ENCODE measurements around the gene GPX6. TPM values are rescaled to one million over a fixed set of nuclear protein-coding genes. Genes with fewer than 3 reads are reported as not detected.
"Not testable (repeated sequence)": the region's sequence is repeated elsewhere in the genome, so short reads cannot be mapped to it uniquely, and the experiment has no call there.

GPX6 gene
- total RNA-seq (2014; rRNA removed; shearing (Covaris generic)) = not detected in 2 replicates

- DNase-seq (ENCODE audit: low read depth) = no peak
These were observed at the start of gene GPX6 for GRCh38 chr6:28515676-28516075. Gene GPX6, minus strand, starts transcription at chr6:28515793. Its CDS starts 50 bp downstream, at chr6:28515743.

- DNase-seq (ENCODE audit: low read depth) = no peak
These were observed 48.0 kb upstream of the GPX6 start for GRCh38 chr6:28563430-28564095.

GRCh38 chr6:28558629-28559028 lies 43.0 kb upstream of the GPX6 start:
- no peak for DNase-seq (ENCODE audit: low read depth)

DNA sequence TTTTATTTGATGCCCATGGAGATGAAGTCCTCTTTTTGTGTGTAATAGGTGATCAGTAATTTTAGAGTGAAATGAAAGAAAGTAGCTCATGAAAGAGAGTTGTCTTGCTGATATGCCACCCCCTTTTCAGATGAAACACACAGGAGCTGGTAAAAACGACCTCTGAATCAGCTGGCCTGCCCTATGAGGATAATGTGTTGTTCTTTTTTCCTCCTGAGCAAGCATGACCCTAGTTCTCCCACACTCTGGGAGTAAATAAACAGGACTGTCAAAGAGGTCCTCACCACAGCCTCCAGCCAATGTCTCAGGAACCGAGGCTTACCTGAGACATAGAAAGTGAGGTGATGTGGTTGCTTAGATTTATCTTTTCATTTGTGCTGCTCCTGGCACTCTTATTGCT lies 39.5 kb upstream of the GPX6 start:
- no peak for DNase-seq (ENCODE audit: low read depth)

DNA sequence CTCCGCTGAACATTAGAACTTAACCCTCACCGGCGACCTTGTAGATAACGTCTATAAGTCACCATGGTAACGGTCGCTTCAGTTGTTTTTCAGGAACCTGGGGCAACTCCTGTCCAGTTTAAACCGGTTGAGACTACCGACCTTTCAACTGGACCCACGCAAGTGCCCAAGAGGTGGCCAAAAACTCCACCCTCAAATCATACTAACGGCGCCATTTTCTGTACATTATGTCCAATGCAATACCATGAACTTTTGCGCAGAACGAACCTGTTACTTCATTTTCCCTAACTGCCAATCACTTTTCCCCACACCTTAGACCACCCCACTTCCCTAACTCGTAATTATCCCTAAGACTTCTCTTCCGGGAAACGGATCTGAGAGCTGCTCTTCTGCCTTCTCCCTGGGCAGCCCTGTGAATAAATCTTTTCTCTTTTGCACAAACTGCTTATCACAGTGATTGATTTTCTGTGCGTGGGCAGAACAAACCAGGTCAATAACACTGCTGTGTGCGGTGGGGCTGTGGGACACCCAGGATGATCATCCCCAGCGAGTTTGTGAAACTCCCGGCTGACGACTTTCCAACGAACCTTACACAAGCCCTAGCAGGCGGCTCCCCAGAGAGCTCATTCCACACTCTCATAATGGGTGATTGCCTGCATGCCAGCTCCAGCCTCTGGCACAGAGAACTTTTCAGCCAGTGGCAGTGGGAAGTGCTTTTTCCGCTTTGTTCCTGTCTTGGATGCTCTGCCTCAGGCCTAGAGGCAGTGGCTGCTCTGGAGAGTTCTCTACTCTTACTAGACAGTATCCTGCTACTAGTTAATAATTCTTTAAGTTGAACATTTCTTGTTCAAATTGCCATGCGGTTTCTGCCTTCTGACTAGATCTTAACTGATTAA lies 38.6 kb upstream of the GPX6 start:
- peak; percentile 41 for DNase-seq (ENCODE audit: low read depth)

GRCh38 chr6:28553384-28553985 lies 37.9 kb upstream of the GPX6 start:
- no peak for DNase-seq (ENCODE audit: low read depth)

- no peak for DNase-seq (ENCODE audit: low read depth)
These were observed 36.5 kb upstream of the GPX6 start for GRCh38 chr6:28551891-28552666.

DNA sequence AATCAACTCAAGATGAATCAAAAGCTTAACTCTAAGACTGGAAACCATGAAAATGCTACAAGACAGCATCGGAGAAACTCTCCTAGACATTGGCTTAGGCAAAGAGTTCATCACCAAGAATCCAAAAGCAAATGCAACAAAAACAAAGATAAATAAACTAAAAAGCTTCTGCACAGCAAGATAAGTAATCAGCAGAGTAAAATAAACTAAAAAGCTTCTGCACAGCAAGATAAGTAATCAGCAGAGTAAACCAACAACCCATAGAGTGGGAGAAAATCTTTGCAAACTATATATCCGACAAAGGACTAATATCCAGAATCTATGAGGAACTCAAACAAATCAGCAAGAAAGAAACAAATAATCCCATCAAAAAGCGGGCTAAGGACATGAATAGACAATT lies 31.4 kb upstream of the GPX6 start:
- DNase-seq (ENCODE audit: low read depth) = not testable (repeated sequence)

- DNase-seq (ENCODE audit: low read depth) = no peak
These were observed 30.4 kb upstream of the GPX6 start for GRCh38 chr6:28545955-28546354.

GRCh38 chr6:28543651-28544610 lies 28.3 kb upstream of the GPX6 start:
- no peak for DNase-seq (ENCODE audit: low read depth)

GRCh38 chr6:28542440-28543296 lies 27.1 kb upstream of the GPX6 start:
- DNase-seq (ENCODE audit: low read depth) = peak; percentile 94

DNA sequence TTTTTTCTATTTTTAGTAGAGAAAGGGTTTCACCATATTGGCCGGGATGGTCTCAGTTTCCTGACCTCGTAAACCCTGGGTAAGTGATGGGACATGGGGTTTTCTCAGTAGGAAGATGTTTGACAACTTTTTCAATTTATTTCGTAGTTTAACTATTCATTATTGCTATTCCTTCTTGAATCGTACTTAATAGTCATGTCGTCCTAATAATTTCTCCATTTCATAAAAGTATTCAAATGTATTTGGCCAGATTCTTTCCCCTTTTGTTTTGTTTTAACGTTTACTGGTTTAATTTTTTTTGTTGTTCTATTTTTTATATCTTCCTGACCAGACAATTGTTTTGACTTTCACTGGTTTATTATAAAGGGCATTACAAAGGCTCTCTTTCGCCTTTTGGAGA lies 26.4 kb upstream of the GPX6 start:
- DNase-seq (ENCODE audit: low read depth) = no peak

- peak; percentile 82 for DNase-seq (ENCODE audit: low read depth)
These were observed 22.0 kb upstream of the GPX6 start for GRCh38 chr6:28537509-28538140.

GRCh38 chr6:28537065-28537464 lies 21.5 kb upstream of the GPX6 start:
- DNase-seq (ENCODE audit: low read depth) = peak; percentile 63

DNA sequence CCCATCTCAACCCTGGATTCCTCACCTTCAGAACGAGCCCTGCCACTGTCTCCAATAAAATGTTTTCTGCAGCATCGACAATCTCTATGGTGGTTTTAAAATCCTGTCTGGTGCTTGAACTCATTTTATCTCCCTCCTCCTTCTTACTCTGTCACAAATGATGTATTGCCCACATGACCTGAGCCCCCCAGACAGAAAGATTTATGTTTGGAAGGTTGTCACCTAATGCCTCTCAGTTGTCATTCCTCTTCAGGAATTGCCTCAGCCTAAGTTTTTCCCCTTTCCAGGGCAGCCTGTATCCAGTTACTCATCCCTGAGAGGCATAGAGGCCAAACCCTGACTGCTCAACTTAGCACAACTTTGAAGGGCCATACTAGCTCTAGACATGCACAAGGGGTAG lies 19.3 kb upstream of the GPX6 start:
- no peak for DNase-seq (ENCODE audit: low read depth)

- no peak for DNase-seq (ENCODE audit: low read depth)
These were observed 18.7 kb upstream of the GPX6 start for GRCh38 chr6:28534306-28534705.

DNA sequence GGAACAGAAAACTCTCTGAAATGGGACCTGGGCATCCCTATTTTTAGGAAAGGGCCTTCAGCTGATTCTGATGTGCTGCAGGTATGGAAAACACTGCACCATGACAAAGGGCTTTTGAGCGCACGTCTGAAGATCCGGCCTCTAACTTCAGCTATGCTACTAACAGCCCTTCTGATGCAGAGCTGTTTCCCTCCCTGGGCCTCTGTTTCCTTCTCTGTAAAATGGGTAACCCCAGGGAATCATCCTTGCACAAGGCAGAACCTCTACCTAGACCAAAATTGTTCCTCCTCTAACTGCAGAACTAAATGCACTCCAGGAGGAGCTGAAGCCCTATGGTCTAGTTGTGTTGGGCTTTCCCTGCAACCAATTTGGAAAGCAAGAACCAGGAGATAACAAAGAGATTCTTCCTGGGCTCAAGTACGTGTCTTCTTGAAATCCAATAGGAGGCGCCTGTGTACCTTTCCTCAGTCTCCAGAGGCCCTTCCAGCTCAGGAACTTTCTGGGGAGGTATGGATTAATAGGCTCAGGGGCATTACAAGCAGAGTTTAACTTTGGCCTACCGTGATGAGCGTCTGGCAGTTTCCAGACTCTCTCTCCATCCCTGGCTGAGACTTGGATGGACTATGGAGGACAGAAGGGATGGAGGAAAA lies 16.0 kb upstream of the GPX6 start:
- DNase-seq (ENCODE audit: low read depth) = no peak

- DNase-seq (ENCODE audit: low read depth) = no peak
These were observed 15.2 kb upstream of the GPX6 start for GRCh38 chr6:28530777-28531176.

Measured in Daoy (cell line).